Activated T-helper 1 cell treated with anti-CD3 and anti-CD28 coated beads, Interleukin-12 subunit alpha, Interleukin-12 subunit beta, Interleukin-2, Interleukin-4 antibody, amounts not matched to agents 30 ng/mL and 10 ng/mL and 1 ng/mL, durations not matched to agents 14 hours and 24 hours and 36 hours (primary cell): ENCODE data around the gene MAN1A1. TPM values are rescaled to one million over a fixed set of nuclear protein-coding genes. Genes with fewer than 3 reads are reported as not detected.
A peak's percentile ranks its signal among the peaks of the same experiment; 100 is the strongest.

Experiments used
- DNase-seq: peaks from one replicate; pipeline ENCODE4 v3.0.0; 2021; ENCODE audit warnings: low spot score
- H3K27ac Mint-ChIP-seq: one replicate; pipeline ENCODE4 v1.8.0; 2021; ENCODE audit warnings: mild to moderate bottlenecking, mixed read lengths
- H3K27me3 Mint-ChIP-seq: one replicate; pipeline ENCODE4 v1.8.0; 2022; ENCODE audit warnings: mild to moderate bottlenecking, moderate library complexity, mixed read lengths; ENCODE audit not compliant: insufficient read depth
- H3K36me3 Mint-ChIP-seq: one replicate; pipeline ENCODE4 v1.8.0; 2021; ENCODE audit warnings: low read depth, mixed read lengths
- H3K4me1 Mint-ChIP-seq: one replicate; pipeline ENCODE4 v1.8.0; 2021; ENCODE audit warnings: low read depth, mixed read lengths
- H3K4me3 Mint-ChIP-seq: one replicate; pipeline ENCODE4 v1.8.0; 2021; ENCODE audit warnings: mild to moderate bottlenecking, moderate library complexity, mixed read lengths
- H3K9me3 Mint-ChIP-seq: one replicate; pipeline ENCODE4 v1.8.0; 2021; ENCODE audit warnings: mixed read lengths
- intact Hi-C: fragments of 100-400 bp; cut with micrococcal nuclease; formaldehyde crosslinking; loops from one replicate; pipeline ENCODE4 v1.15.1; 2024
- total RNA-seq: library from RNA; stranded (reverse); gene quantifications from 2 replicates; pipeline ENCODE4 v1.2.3, GENCODE V29; 2022

Gene MAN1A1
- total RNA-seq, 1 donor from 2014 or later: 50.1 TPM

- no peak overlapping the region for H3K4me3 Mint-ChIP-seq
- H3K27me3 Mint-ChIP-seq: no peaks in the 10 kb centered on the region
- H3K9me3 Mint-ChIP-seq: no peaks in the 10 kb centered on the region
- no peaks in the 10 kb centered on the region for H3K4me1 Mint-ChIP-seq
- no peak overlapping the region for H3K27ac Mint-ChIP-seq
- H3K36me3 Mint-ChIP-seq: peaks cover 22% of the 10 kb centered on the region
- no peak for DNase-seq
- intact Hi-C loops: no loop called here
Measured at GRCh38 chr6:119243657-119244056, 105.9 kb downstream of the MAN1A1 start.

GRCh38 chr6:119243037-119243436 is 106.5 kb downstream of the MAN1A1 start:
- Mint-ChIP-seq H3K9me3 (no peaks in the 10 kb centered on the region), H3K4me3 (no peak overlapping the region), H3K27me3 (no peaks in the 10 kb centered on the region), H3K27ac (no peak overlapping the region), H3K4me1 (no peaks in the 10 kb centered on the region), H3K36me3 (peaks cover 25% of the 10 kb centered on the region)
- intact Hi-C loops: no loop called here
- DNase-seq: no peak

GRCh38 chr6:119241540-119242309 is 107.8 kb downstream of the MAN1A1 start:
- H3K9me3 Mint-ChIP-seq: no peaks in the 10 kb centered on the region
- intact Hi-C loops: no loop called here
- peaks cover 21% of the 10 kb centered on the region for H3K36me3 Mint-ChIP-seq

GRCh38 chr6:119241111-119241465 is 108.5 kb downstream of the MAN1A1 start:
- intact Hi-C loops: no loop called here
- no peaks in the 10 kb centered on the region for H3K4me1 Mint-ChIP-seq
- H3K36me3 Mint-ChIP-seq: peaks cover 21% of the 10 kb centered on the region
- H3K4me3 Mint-ChIP-seq: no peak overlapping the region
- DNase-seq: no peak
- H3K27ac Mint-ChIP-seq: no peak overlapping the region
- no peaks in the 10 kb centered on the region for H3K27me3 Mint-ChIP-seq
- no peaks in the 10 kb centered on the region for H3K9me3 Mint-ChIP-seq

More at GRCh38 chr6:119241540-119242309, 107.8 kb downstream of the MAN1A1 start:
- no peak for DNase-seq
- Mint-ChIP-seq H3K4me3 (no peak overlapping the region), H3K4me1 (no peaks in the 10 kb centered on the region), H3K27me3 (no peaks in the 10 kb centered on the region), H3K27ac (no peak overlapping the region)

GRCh38 chr6:119240257-119241110 is 109.1 kb downstream of the MAN1A1 start:
- peaks cover 21% of the 10 kb centered on the region for H3K36me3 Mint-ChIP-seq
- no peaks in the 10 kb centered on the region for H3K4me1 Mint-ChIP-seq
- H3K27ac Mint-ChIP-seq: no peak overlapping the region
- intact Hi-C loops: no loop called here
- no peak overlapping the region for H3K4me3 Mint-ChIP-seq
- no peaks in the 10 kb centered on the region for H3K9me3 Mint-ChIP-seq
- no peak for DNase-seq
- no peaks in the 10 kb centered on the region for H3K27me3 Mint-ChIP-seq

GRCh38 chr6:119237177-119237715 is 112.3 kb downstream of the MAN1A1 start:
- Mint-ChIP-seq H3K27me3 (no peaks in the 10 kb centered on the region), H3K36me3 (peaks cover 18% of the 10 kb centered on the region), H3K27ac (no peak overlapping the region), H3K9me3 (no peaks in the 10 kb centered on the region), H3K4me3 (no peak overlapping the region), H3K4me1 (peaks cover 7% of the 10 kb centered on the region)
- no peak for DNase-seq
- intact Hi-C loops: no loop called here

- H3K27ac Mint-ChIP-seq: no peak overlapping the region
- no peak for DNase-seq
- H3K27me3 Mint-ChIP-seq: no peaks in the 10 kb centered on the region
- intact Hi-C loops: no loop called here
- no peak overlapping the region for H3K4me3 Mint-ChIP-seq
- H3K9me3 Mint-ChIP-seq: no peaks in the 10 kb centered on the region
- H3K4me1 Mint-ChIP-seq: peaks cover 7% of the 10 kb centered on the region
- H3K36me3 Mint-ChIP-seq: peaks cover 24% of the 10 kb centered on the region
Measured at GRCh38 chr6:119234941-119235340, 114.6 kb downstream of the MAN1A1 start.

GRCh38 chr6:119234457-119234856 is 115.1 kb downstream of the MAN1A1 start:
- intact Hi-C loops: no loop called here

GRCh38 chr6:119233312-119233984 is 116.1 kb downstream of the MAN1A1 start:
- intact Hi-C loops: no loop called here
- no peak for DNase-seq
- no peaks in the 10 kb centered on the region for H3K9me3 Mint-ChIP-seq
- no peak overlapping the region for H3K4me3 Mint-ChIP-seq
- no peak overlapping the region for H3K27ac Mint-ChIP-seq
- peaks cover 7% of the 10 kb centered on the region for H3K4me1 Mint-ChIP-seq
- peaks cover 23% of the 10 kb centered on the region for H3K36me3 Mint-ChIP-seq
- H3K27me3 Mint-ChIP-seq: no peaks in the 10 kb centered on the region

More at GRCh38 chr6:119234457-119234856, 115.1 kb downstream of the MAN1A1 start:
- Mint-ChIP-seq H3K9me3 (no peaks in the 10 kb centered on the region), H3K36me3 (peaks cover 24% of the 10 kb centered on the region), H3K27me3 (no peaks in the 10 kb centered on the region), H3K4me3 (no peak overlapping the region), H3K4me1 (peaks cover 7% of the 10 kb centered on the region), H3K27ac (no peak overlapping the region)
- no peak for DNase-seq

GRCh38 chr6:119231394-119231793 is 118.2 kb downstream of the MAN1A1 start:
- no peak for DNase-seq
- no peaks in the 10 kb centered on the region for H3K9me3 Mint-ChIP-seq
- no peaks in the 10 kb centered on the region for H3K27me3 Mint-ChIP-seq
- H3K36me3 Mint-ChIP-seq: peaks cover 13% of the 10 kb centered on the region
- no peak overlapping the region for H3K4me3 Mint-ChIP-seq
- no peak overlapping the region for H3K27ac Mint-ChIP-seq
- intact Hi-C loops: no loop called here
- H3K4me1 Mint-ChIP-seq: peaks cover 7% of the 10 kb centered on the region

- Mint-ChIP-seq H3K36me3 (peaks cover 12% of the 10 kb centered on the region), H3K27me3 (no peaks in the 10 kb centered on the region), H3K4me1 (peaks cover 9% of the 10 kb centered on the region), H3K27ac (peak overlapping the region; percentile 12), H3K9me3 (no peaks in the 10 kb centered on the region), H3K4me3 (no peak overlapping the region)
- DNase-seq: no peak
- intact Hi-C loops: no loop called here
Measured at GRCh38 chr6:119230160-119230559, 119.4 kb downstream of the MAN1A1 start.

- no peak overlapping the region for H3K27ac Mint-ChIP-seq
- no peaks in the 10 kb centered on the region for H3K9me3 Mint-ChIP-seq
- peaks cover 9% of the 10 kb centered on the region for H3K36me3 Mint-ChIP-seq
- no peak overlapping the region for H3K4me3 Mint-ChIP-seq
- DNase-seq: no peak
- peaks cover 5% of the 10 kb centered on the region for H3K4me1 Mint-ChIP-seq
- intact Hi-C loops: no loop called here
- H3K27me3 Mint-ChIP-seq: no peaks in the 10 kb centered on the region
Measured at GRCh38 chr6:119227377-119227776, 122.2 kb downstream of the MAN1A1 start.
